Heart right ventricle (tissue), 16 donors: Measurements from ENCODE around the gene TSPO. TPM values are rescaled to one million over a fixed set of nuclear protein-coding genes. Genes with fewer than 3 reads are reported as not detected.

Source experiments
- ATAC-seq, 8 donors: fragments of 200-7000 bp; cut with Tn5 transposase; one replicate each; pipeline ENCODE4 v1.9.1; 2020; ENCODE audit warnings: mild to moderate bottlenecking in 8 of 8, moderate library complexity in 8 of 8, moderate number of reproducible peaks in 1 of 8
- DNase-seq, 2 donors: peaks; one replicate each; pipeline ENCODE4 v3.0.0-alpha.2; 2020
- H3K27ac ChIP-seq, 10 donors: fragments of 200-600 bp; sonication (generic) in 2 of 10; one replicate each; pipeline versions ENCODE4 v1.5.0 to v1.8.0; 2020 to 2022; ENCODE audit warnings: mild to moderate bottlenecking in 3 of 10
- H3K27me3 ChIP-seq, 7 donors: fragments of 200-600 bp; one replicate each; pipeline ENCODE4 v1.8.0; 2021 to 2022; ENCODE audit warnings: mild to moderate bottlenecking in 2 of 7
- H3K36me3 ChIP-seq, 9 donors: fragments of 200-600 bp; sonication (generic) in 1 of 9; one replicate each; pipeline versions ENCODE4 v1.5.0 to v1.8.0; 2020 to 2022; ENCODE audit warnings: mild to moderate bottlenecking in 2 of 9
- H3K4me1 ChIP-seq, 9 donors: fragments of 200-600 bp; sonication (generic) in 1 of 9; one replicate each; pipeline versions ENCODE4 v1.5.0 to v1.8.0; 2020 to 2022; ENCODE audit warnings: mild to moderate bottlenecking in 4 of 9
- H3K4me3 ChIP-seq, 10 donors: fragments of 200-600 bp; sonication (generic) in 2 of 10; one replicate each; pipeline versions ENCODE4 v1.5.0 to v1.8.0; 2020 to 2022; ENCODE audit warnings: mild to moderate bottlenecking in 7 of 10, moderate library complexity in 2 of 10
- H3K9me3 ChIP-seq, 11 donors: fragments of 200-600 bp in 10 of 11; sonication (generic) in 2 of 11; one replicate each; pipeline versions ENCODE4 v1.5.0 to v1.8.0; 2013 to 2022; ENCODE audit warnings: mild to moderate bottlenecking in 2 of 11, control low read depth in 1 of 11, moderate library complexity in 1 of 11
- CTCF ChIP-seq, 9 donors: fragments of 200-600 bp; sonication (generic) in 2 of 9; IDR thresholded peaks; one replicate each; pipeline versions ENCODE4 v1.5.0 to v1.8.0; 2021 to 2022; ENCODE audit warnings: antibody characterized with exemption in 9 of 9, mild to moderate bottlenecking in 5 of 9, moderate library complexity in 1 of 9
- WGBS, 2 donors: extraction: QIAGEN DNeasy Blood & Tissue Kit; methylation state at CpG; one replicate each; pipeline ENCODE4 v1.1.7; 2013; ENCODE audit warnings: inconsistent platforms in 1 of 2; 5-methylcytosine and 5-hydroxymethylcytosine counted together
- intact Hi-C, 10 donors: fragments of 100-400 bp; cut with DNase I; formaldehyde crosslinking; loops; one replicate each; pipeline versions ENCODE4 v1.11.1 to v1.14.2; 2022
- polyA plus RNA-seq, 2 donors: library from polyadenylated mRNA; stranded (reverse); fragments of 200-250 nt; gene quantifications; one replicate each; pipeline ENCODE4 v1.2.3, GENCODE V29; 2013
- total RNA-seq, 10 donors: library from RNA; stranded (reverse); fragmentation: NEBNext Ultra II Directional in 3 of 10; extraction: Animal tissue kit (Norgen Biotek cat#: 25700) in 3 of 10; gene quantifications; one replicate each; pipeline versions ENCODE4 v1.2.1 to v1.2.4, GENCODE V29; 2021 to 2023
- donor health status: Arrhythmogenic right ventricular cardiomyopathy.
- donor health status: ischemic (EF 13 %, LVEDD 7.1; RV severe dilation, severe dysfunction).
- donor health status: healthy with polysubstance abuse.
- donor health status: DM: no; HTN: yes; CAD: no.
- donor health status: DM: no; HTN: no; CAD: no.
- donor health status: ischemic (EF 25% LVEDD 6.9; RV normal size, moderate dysfunction).
- donor health status: ischemic (EF 25% LVEDD 5.7; RV mildly dilated, moderate dysfunction).
- donor health status: healthy.
- donor health status: DM: yes; HTN: yes; CAD: no.
- donor health status: Ischemic cardiomyopathy.
- donor health status: ischemic (EF 35%, LVEDD 5.7; RV mildly dilated, moderate dysfunction).
- donor health status: nonischemic (EF 11% LVEDD 7.7; RV severe dilation, severe dysfunction).
- donor health status: DM: yes; HTN: yes; CAD: no.
- donor health status: PGD.
- donor health status: ischemic (EF 29% LVEDD 5.4; RV normal size, mild dysfunction).
- donor health status: nonischemic (EF 23%, LVEDD 6.1; RV moderate dilation, normal function).

Gene TSPO
- total and polyA plus RNA-seq, 12 donors: 84.7 to 258 (median 102) TPM

- no peak for TF ChIP-seq CTCF (IDR thresholded peaks at IDR 0.05)
Measured at GRCh38 chr22:43174941-43175531, 23.7 kb downstream of the TSPO start.

DNA sequence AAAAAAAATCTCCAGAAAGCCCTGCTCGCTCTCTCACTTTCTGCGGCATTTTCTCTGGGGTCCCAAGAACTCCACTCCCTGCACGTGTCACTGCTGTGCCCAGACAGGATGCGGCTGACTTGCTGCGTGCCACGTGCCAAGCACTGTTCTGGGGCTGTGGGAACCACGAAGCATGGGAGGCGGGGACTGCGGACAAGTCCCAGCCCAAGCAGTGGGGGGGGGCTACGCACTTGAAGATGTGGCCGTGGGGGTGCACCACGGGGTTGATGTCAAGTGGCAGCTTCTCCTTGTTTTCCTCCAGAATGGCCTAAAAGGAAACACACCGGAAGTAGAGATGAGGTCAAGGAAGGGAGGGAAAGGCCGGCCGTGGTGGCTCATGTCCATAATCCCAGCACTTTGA is 24.7 kb downstream of the TSPO start:
- H3K4me3 ChIP-seq: no peak overlapping the region
- peak in 1 of 8 donors; percentile 11 for ATAC-seq
- no peak for DNase-seq
- intact Hi-C loops: no loop called here
- H3K36me3 ChIP-seq: peaks cover 0 to 80% (median 24%) of the 10 kb centered on the region in 9 donors
- WGBS, 2 donors: 70 to 81% methylated on average over 15 of the region's 15 CpGs
- TF ChIP-seq CTCF (IDR thresholded peaks at IDR 0.05): no peak
- no peaks in the 10 kb centered on the region for H3K9me3 ChIP-seq
- H3K4me1 ChIP-seq: no peaks in the 10 kb centered on the region
- no peak overlapping the region for H3K27ac ChIP-seq
- H3K27me3 ChIP-seq: no peaks in the 10 kb centered on the region

More at GRCh38 chr22:43174941-43175531, 23.7 kb downstream of the TSPO start:
- Histone ChIP-seq H3K27me3 (no peaks in the 10 kb centered on the region), H3K4me3 (no peak overlapping the region), H3K27ac (no peak overlapping the region), H3K36me3 (peaks cover 0 to 82% (median 26%) of the 10 kb centered on the region in 9 donors), H3K4me1 (no peaks in the 10 kb centered on the region), H3K9me3 (no peaks in the 10 kb centered on the region)
- intact Hi-C loops: no loop called here
- ATAC-seq: no peak
- 91 to 93% methylated on average over 9 of the region's 9 CpGs for WGBS, 2 donors
- no peak for DNase-seq

DNA sequence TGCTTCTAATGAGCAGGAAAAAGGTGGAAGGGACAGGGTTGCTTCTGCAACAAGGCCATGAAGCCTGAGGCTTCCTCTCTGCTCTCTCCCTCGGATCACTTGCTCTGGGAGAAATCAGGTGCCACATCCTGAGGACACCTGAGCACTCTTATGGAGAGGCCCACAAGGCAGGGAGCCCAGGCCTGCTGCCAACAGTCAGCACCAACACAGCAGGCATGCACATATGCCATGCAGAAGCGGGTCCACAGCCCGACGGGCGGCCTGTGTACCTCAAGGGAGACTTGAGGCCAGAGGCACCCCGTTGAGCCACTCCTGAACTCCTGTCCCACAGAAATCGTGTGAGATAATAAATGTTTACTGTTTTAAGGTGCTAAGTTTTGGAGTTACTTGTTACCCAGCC is 26.1 kb downstream of the TSPO start:
- Histone ChIP-seq H3K4me1 (no peaks in the 10 kb centered on the region), H3K4me3 (no peak overlapping the region), H3K27me3 (no peaks in the 10 kb centered on the region), H3K9me3 (no peaks in the 10 kb centered on the region), H3K36me3 (peaks cover 0 to 72% (median 23%) of the 10 kb centered on the region in 9 donors), H3K27ac (no peak overlapping the region)
- intact Hi-C loops: no loop called here
- DNase-seq: no peak
- WGBS, 2 donors: 87 to 93% methylated on average over 7 of the region's 7 CpGs
- TF ChIP-seq CTCF (IDR thresholded peaks at IDR 0.05): no peak
- no peak for ATAC-seq

DNA sequence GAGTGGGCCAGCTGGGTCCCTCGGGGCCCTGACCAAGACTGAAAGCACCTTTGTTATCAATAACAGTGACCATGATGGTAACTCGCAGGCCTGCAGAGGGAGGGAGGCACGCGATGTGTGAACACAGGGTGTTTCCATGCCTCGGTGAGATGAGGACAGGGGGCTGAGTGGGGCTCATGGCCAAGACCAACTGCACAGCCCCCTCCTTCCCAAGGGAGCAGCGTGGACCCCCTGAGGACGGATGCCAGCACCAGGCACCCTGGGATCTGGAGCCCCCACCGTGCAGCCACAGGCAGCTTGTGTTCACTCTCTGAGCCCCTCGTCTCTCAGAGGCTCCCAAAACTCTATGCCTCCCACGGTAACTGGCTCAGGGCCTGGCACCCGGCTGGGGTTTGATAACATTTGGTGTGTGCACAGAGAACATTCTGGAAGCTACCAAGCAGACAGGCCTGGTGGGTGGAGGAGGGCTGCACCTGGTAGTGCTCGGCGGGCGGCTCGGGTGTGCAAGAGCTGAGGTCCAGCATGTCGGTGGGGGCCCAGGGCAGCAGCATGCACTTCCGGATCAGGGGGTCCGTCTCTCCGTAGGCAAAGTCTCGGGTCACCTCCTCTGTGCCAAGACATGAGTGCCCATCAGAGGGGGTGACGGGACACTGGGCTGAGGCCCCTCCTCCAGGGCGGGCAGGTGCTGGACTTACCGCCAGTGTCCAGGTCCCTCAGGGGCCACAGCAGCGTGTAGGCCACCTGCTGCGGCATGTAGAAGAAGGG is 28.0 kb downstream of the TSPO start:
- Histone ChIP-seq H3K27me3 (no peaks in the 10 kb centered on the region), H3K27ac (no peak overlapping the region), H3K9me3 (no peaks in the 10 kb centered on the region), H3K4me1 (peaks cover 0 to 8% (median 0%) of the 10 kb centered on the region in 9 donors), H3K4me3 (no peak overlapping the region), H3K36me3 (peaks cover 0 to 53% (median 12%) of the 10 kb centered on the region in 9 donors)
- no peak for ATAC-seq
- no peak for TF ChIP-seq CTCF (IDR thresholded peaks at IDR 0.05)
- DNase-seq: no peak
- intact Hi-C loops: no loop called here
- 95% methylated on average over 25 of the region's 25 CpGs for WGBS, 2 donors
